ENCODE data around the gene NR6A1.

Gene NR6A1

DNA sequence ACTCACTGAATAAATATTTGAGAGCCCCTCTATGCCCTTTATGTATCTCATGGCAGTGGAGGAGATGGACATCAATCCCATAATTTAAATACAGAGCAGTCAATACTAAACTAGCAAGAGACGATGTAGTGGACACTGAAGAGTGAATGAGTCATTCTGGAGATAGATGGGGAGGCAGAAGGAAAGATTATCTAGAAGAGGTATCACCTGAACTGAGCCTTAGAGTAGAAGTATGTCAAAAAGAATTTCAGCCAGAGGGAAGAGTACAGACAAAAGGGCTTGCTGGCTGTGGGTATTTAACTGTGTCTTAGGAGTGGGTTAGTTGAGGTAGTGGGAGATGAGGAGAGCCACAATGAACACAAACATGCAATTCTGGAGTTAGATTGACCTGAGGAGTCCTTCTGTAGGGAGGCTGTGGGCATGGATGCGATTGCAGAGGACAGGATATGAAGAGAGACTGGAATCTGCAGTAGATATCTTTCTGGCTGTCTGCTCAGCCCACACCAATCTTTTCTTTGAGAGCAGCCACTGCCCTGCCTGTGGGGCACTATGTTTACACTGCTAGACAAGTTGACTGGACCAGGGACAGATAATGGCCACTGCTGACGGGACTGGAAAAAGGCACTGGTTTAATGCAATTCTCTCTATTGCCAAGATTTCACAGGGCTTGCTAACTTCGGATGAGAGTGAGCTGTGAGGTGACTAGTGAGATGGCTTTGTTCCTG, 200.0 kb downstream of the NR6A1 start:
- TF ChIP-seq, protein P1, sequence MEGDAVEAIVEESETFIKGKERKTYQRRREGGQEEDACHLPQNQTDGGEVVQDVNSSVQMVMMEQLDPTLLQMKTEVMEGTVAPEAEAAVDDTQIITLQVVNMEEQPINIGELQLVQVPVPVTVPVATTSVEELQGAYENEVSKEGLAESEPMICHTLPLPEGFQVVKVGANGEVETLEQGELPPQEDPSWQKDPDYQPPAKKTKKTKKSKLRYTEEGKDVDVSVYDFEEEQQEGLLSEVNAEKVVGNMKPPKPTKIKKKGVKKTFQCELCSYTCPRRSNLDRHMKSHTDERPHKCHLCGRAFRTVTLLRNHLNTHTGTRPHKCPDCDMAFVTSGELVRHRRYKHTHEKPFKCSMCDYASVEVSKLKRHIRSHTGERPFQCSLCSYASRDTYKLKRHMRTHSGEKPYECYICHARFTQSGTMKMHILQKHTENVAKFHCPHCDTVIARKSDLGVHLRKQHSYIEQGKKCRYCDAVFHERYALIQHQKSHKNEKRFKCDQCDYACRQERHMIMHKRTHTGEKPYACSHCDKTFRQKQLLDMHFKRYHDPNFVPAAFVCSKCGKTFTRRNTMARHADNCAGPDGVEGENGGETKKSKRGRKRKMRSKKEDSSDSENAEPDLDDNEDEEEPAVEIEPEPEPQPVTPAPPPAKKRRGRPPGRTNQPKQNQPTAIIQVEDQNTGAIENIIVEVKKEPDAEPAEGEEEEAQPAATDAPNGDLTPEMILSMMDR (conservative IDR thresholded peaks at IDR 0.05; ENCODE audit: low read length) = no peak
- H3K4me3 ChIP-seq (ENCODE audit: low read length) = no peak overlapping the region
- no peak for DNase-seq (ENCODE audit: low read depth)

DNA sequence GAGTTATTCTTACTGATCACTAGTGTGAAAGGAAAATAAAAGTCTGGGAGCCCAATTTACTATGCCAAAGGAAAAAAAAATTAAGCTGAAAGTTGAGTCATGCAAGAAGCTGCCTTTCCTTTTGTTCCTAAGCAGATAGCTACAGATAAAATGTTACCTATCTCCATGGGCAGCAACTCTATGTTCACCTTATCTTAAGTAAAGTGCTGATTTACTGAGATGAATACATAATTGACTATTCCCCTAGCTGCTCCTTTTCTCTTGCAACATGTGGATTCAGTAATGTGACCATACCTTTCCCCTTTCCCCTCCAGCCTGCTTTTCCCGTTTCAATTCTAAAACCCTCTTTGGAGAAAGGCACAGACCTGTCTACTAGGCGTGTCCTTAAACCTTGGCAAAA, 201.2 kb downstream of the NR6A1 start:
- TF ChIP-seq, protein P1 (conservative IDR thresholded peaks at IDR 0.05; ENCODE audit: low read length) = no peak

DNA sequence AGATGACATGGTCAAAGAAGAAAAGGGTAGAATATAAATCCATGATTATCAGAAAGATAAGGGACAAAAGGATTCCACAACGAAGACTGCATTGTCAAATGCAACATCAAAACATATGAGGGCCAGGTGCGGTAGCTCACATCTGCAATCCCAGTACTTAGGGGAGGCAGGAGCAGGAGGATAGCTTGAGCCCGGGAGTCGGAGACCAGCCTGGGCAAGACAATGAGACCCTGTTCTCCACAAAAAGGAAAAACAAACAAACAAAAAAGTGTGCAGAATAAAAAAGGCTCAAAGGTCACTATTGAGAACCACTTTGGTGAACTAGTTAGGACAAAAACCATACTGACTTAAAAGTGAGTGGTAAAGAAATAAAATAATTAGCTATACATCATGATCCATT, 203.7 kb downstream of the NR6A1 start:
- no peak for DNase-seq (ENCODE audit: low read depth)
- H3K4me3 ChIP-seq (ENCODE audit: low read length) = no peak overlapping the region
- TF ChIP-seq, protein P1 (conservative IDR thresholded peaks at IDR 0.05; ENCODE audit: low read length) = no peak

More for the DNA sequence above, 201.2 kb downstream of the NR6A1 start:
- no peak overlapping the region for H3K4me3 ChIP-seq (ENCODE audit: low read length)
- no peak for DNase-seq (ENCODE audit: low read depth)

DNA sequence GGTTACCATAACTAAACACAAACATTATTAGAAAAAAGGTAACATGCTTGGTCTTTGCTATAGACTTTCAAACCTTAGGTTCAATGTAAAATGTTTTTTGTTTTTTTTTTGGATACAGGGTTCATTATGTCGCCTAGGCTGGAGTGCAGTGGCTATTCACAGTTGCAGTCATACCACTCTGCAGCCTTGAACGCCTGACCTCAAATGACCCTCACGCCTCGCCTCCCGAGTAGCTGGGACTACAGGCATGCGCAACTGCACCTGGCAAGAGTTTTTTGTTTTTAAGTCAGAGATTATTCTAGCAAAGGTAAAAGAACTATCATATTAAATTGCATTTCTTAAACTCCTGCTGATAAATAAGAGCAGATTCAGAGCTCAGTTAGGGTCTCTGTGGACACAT, 208.8 kb downstream of the NR6A1 start:
- no peak for DNase-seq (ENCODE audit: low read depth)
- no peak overlapping the region for H3K4me3 ChIP-seq (ENCODE audit: low read length)
- TF ChIP-seq, protein P1 (conservative IDR thresholded peaks at IDR 0.05; ENCODE audit: low read length) = no peak

DNA sequence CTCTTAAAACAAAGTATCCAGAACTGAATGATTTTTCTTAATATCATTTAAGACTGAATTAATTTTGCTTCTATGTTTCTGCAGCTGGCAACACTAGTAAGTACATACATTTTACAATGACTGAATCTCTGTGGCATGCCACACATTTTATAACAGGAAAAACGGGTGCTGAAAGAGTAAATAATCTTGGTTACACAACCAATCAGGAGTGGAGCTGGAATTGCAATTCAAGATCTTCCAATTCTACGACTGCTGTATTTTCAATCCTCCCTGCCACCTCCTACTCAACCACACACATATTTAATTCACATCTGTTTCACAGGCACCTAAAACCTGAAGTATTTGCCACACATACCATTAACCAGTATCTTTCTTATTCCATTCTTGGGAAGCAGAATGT, 211.2 kb downstream of the NR6A1 start:
- peak; percentile 81 for DNase-seq (ENCODE audit: low read depth)
- no peak overlapping the region for H3K4me3 ChIP-seq (ENCODE audit: low read length)
- TF ChIP-seq, protein P1 (conservative IDR thresholded peaks at IDR 0.05; ENCODE audit: low read length) = no peak

DNA sequence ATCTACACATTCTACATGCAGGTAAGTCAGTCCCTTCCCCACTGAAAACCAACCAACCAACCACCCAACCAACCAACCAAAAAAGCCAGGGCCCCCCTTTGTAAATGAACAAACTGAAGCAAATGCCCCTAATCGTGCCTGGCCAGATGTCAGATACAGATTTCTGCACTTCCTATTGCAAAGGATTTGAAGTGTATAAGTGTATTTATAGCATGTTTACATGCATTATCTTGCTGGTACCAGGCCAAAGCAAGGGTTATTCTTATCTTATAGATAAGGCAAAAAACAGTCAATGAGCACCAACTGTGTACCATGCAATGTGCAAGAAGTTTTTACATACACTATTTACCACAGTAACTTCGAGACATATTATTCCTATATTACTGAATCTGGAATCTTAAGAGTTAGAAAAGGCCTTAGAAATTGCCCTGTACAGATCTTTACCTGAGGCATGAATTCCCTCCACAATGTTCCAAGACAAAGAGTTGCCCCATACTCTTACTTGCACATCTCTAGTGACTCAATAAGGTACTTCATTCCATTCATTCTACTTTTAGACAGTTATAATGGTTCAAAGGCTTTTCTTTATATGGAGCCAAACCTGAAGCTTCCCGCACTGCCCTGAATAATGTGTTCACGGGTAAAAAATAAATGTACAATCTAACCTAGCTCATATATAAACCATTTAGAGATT, 212.2 kb downstream of the NR6A1 start:
- no peak overlapping the region for H3K4me3 ChIP-seq (ENCODE audit: low read length)
- no peak for DNase-seq (ENCODE audit: low read depth)
- TF ChIP-seq, protein P1 (conservative IDR thresholded peaks at IDR 0.05; ENCODE audit: low read length) = no peak

DNA sequence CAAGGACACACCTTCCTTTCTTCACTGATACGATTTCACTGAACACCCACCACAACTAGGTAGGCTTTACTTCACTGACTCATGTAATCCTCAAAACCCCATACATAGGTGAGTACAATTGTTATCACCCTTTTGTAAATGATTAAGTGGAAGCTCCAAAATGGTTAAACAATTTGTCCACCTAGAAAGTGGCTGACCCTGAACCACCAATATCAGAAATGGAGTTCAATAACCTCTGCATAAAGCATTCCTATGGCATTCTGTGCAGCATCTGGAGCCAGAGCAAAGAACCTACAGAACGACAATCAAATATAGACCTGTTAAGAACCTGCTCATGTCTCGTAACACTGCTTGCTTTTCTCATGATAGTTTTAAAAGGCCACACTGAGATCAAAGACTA, 213.2 kb downstream of the NR6A1 start:
- DNase-seq (ENCODE audit: low read depth) = no peak
- TF ChIP-seq, protein P1 (conservative IDR thresholded peaks at IDR 0.05; ENCODE audit: low read length) = no peak
- no peak overlapping the region for H3K4me3 ChIP-seq (ENCODE audit: low read length)

All from AG10803 (cell line).